CD4-positive, alpha-beta memory T cell (primary cell): ENCODE data around the gene ZBTB24. TPM values are rescaled to one million over a fixed set of nuclear protein-coding genes. Genes with fewer than 3 reads are reported as not detected.
"Not testable (repeated sequence)": the region's sequence is repeated elsewhere in the genome, so short reads cannot be mapped to it uniquely, and the experiment has no call there.

Experiments used
- CTCF ChIA-PET: fragments of 350-600 bp; sonication (Branson Sonifier 250); formaldehyde crosslinking; loops from one replicate; lab custom pipeline; 2021; ENCODE audit warnings: inconsistent platforms; ENCODE audit not compliant: partially characterized antibody; lab: Charles Lee
- POLR2A ChIA-PET: fragments of 350-600 bp; sonication (Branson Sonifier 250); formaldehyde crosslinking; loops from one replicate; lab custom pipeline; 2021; ENCODE audit not compliant: partially characterized antibody; lab: Charles Lee
- DNase-seq, 5 donors: peaks; one replicate each; pipeline versions ENCODE4 v3.0.0 to v3.0.0-alpha.2; 2020 to 2022; ENCODE audit warnings: mixed read lengths in 1 of 5
- H3K27ac ChIP-seq: one replicate; pipeline ENCODE4 v1.7.0; 2013; ENCODE audit warnings: low read depth, low read length
- H3K27me3 ChIP-seq: 2 replicates; pipeline ENCODE4 v1.7.0; 2013; ENCODE audit warnings: mild to moderate bottlenecking, low read length, moderate library complexity; ENCODE audit not compliant: insufficient read depth
- H3K36me3 ChIP-seq: 2 replicates; pipeline ENCODE4 v1.7.0; 2013; ENCODE audit warnings: mild to moderate bottlenecking, low read length, moderate library complexity; ENCODE audit not compliant: insufficient read depth
- H3K4me1 ChIP-seq: 2 replicates; pipeline ENCODE4 v1.7.0; 2013; ENCODE audit warnings: mild to moderate bottlenecking, low read length, moderate library complexity; ENCODE audit not compliant: insufficient read depth
- H3K4me3 ChIP-seq, 2 donors: one replicate each; pipeline ENCODE4 v1.7.0; 2013; ENCODE audit warnings: low read length in 2 of 2, mild to moderate bottlenecking in 1 of 2
- H3K9me3 ChIP-seq, 2 donors: one replicate each; pipeline ENCODE4 v1.7.0; 2013; ENCODE audit warnings: low read length in 2 of 2, control low read depth in 1 of 2; ENCODE audit not compliant: control insufficient read depth in 1 of 2
- H3K27ac Mint-ChIP-seq, 7 donors: one replicate each; pipeline ENCODE4 v1.8.0; 2020 to 2021; ENCODE audit warnings: mixed read lengths in 7 of 7, mild to moderate bottlenecking in 6 of 7, inconsistent platforms in 3 of 7, moderate library complexity in 3 of 7
- H3K27me3 Mint-ChIP-seq, 2 donors: one replicate each; pipeline ENCODE4 v1.8.0; 2020 to 2021; ENCODE audit warnings: mixed read lengths in 2 of 2
- H3K36me3 Mint-ChIP-seq, 2 donors: one replicate each; pipeline ENCODE4 v1.8.0; 2020 to 2021; ENCODE audit warnings: mixed read lengths in 2 of 2, inconsistent platforms in 1 of 2, mild to moderate bottlenecking in 1 of 2
- H3K4me1 Mint-ChIP-seq, 4 donors: one replicate each; pipeline ENCODE4 v1.8.0; 2020 to 2021; ENCODE audit warnings: mixed read lengths in 4 of 4, mild to moderate bottlenecking in 1 of 4
- H3K4me3 Mint-ChIP-seq, 8 donors: one replicate each; pipeline ENCODE4 v1.8.0; 2020 to 2021; ENCODE audit warnings: mixed read lengths in 8 of 8, mild to moderate bottlenecking in 7 of 8, moderate library complexity in 6 of 8, inconsistent platforms in 3 of 8
- H3K9me3 Mint-ChIP-seq, 8 donors: one replicate each; pipeline ENCODE4 v1.8.0; 2020 to 2021; ENCODE audit warnings: mixed read lengths in 8 of 8, mild to moderate bottlenecking in 5 of 8, inconsistent platforms in 3 of 8, moderate library complexity in 1 of 8
- intact Hi-C: fragments of 100-400 bp; cut with micrococcal nuclease; formaldehyde crosslinking; loops from one replicate; pipeline ENCODE4 v1.15.1; 2023
- polyA plus RNA-seq, 2 donors: library from polyadenylated mRNA; unstranded; fragments of 300-500 nt; fragmentation: Illumina TruSeq; gene quantifications; one replicate each; pipeline ENCODE4 v1.2.3, GENCODE V29; 2021
- total RNA-seq, 2 experiments: library from RNA; stranded (reverse); gene quantifications; one replicate each; pipeline ENCODE4 v1.2.3, GENCODE V29; 2021

ZBTB24 gene
- total and polyA plus RNA-seq, 4 experiments from 2014 or later, result 8.5 to 28.4 (median 19.3) TPM

- no peaks in the 10 kb centered on the region for H3K9me3 ChIP-seq
- no peaks in the 10 kb centered on the region for H3K36me3 ChIP-seq
- peaks cover 0 to 4% of the 10 kb centered on the region in 2 donors for H3K27me3 Mint-ChIP-seq
- no peak overlapping the region for H3K4me3 ChIP-seq
- peaks cover 14% of the 10 kb centered on the region for H3K4me1 ChIP-seq
- no peak overlapping the region for H3K27ac Mint-ChIP-seq
- peaks cover 8 to 15% (median 12%) of the 10 kb centered on the region in 4 donors for H3K4me1 Mint-ChIP-seq
- POLR2A ChIA-PET, result no interaction called here
- CTCF ChIA-PET, result no interaction called here
- no peak overlapping the region for H3K4me3 Mint-ChIP-seq
- H3K27me3 ChIP-seq, result no peaks in the 10 kb centered on the region
- no peak overlapping the region for H3K27ac ChIP-seq
- DNase-seq, result no peak
- intact Hi-C loops, result loop anchor here (10.0 kb wide), 1 partner anchor 174 kb away; the partner anchor contains the start of genes AK9 and FIG4
- H3K36me3 Mint-ChIP-seq, result peaks cover 1 to 11% of the 10 kb centered on the region in 2 donors
- H3K9me3 Mint-ChIP-seq, result peaks cover 0 to 10% (median 7%) of the 10 kb centered on the region in 8 donors
These were observed 38.1 kb upstream of the ZBTB24 start for GRCh38 chr6:109521080-109521479.

DNA sequence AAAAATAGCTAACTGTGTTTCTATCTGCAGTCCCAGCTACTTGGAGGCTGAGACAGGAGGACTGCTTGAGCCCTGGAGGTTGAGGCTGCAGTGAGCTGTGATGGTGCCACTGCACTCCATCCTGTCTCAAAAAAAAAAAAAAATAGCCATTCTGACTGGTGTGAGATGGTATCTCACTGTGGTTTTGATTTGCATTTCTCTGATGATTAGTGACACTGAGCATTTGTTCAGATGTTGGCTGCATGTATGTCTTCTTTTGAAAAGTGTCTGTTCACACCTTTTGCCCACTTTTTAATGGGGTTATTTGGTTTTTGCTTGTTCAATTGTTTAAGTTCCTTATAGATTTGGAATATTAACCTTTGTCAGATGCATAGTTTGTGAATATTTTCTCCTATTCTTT lies 36.6 kb upstream of the ZBTB24 start:
- H3K27ac Mint-ChIP-seq, H3K27ac ChIP-seq, DNase-seq, H3K4me3 ChIP-seq, H3K4me3 Mint-ChIP-seq, H3K9me3 Mint-ChIP-seq, H3K27me3 Mint-ChIP-seq, H3K27me3 ChIP-seq, CTCF ChIA-PET, H3K36me3 ChIP-seq, H3K9me3 ChIP-seq, POLR2A ChIA-PET: not testable (repeated sequence)
- peaks cover 15 to 29% (median 22%) of the 10 kb centered on the region in 4 donors for H3K4me1 Mint-ChIP-seq
- peaks cover 1 to 11% of the 10 kb centered on the region in 2 donors for H3K36me3 Mint-ChIP-seq
- intact Hi-C loops, result loop anchor here (5.0 to 10.0 kb wide), 2 partner anchors 37 to 175 kb away; partner anchors contain the start of genes AK9, FIG4 and ZBTB24
- peaks cover 25% of the 10 kb centered on the region for H3K4me1 ChIP-seq

DNA sequence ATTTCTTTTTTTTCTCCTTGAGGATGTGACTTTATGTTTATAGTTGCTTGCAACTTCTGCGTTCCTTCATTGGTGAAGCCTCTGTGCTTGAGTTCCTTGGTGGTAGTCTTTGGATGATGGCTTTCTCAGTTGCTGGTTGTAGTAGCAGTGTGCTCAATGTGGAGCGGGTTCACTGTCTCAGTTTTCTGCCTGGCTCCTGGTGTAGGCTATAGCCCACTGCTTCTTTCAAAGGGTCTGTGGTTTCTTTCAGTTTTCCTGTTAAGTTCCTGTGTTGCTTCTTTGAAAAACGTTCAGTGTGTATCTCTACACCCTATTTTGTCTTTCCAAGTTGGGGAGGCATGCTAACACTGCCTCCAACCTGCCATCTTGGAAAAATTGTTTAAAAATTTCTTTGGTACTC lies 33.9 kb upstream of the ZBTB24 start:
- no peak for DNase-seq
- H3K4me3 ChIP-seq, result no peak overlapping the region
- no peaks in the 10 kb centered on the region for H3K27me3 ChIP-seq
- Mint-ChIP-seq H3K4me3 (peak overlapping the region in 7 of 8 donors; percentile 26 to 88 (median 70)), H3K4me1 (peaks cover 15 to 30% (median 23%) of the 10 kb centered on the region in 4 donors), H3K27ac (peak overlapping the region in 5 of 7 donors; percentile 17 to 76 (median 60)), H3K27me3 (peaks cover 1 to 2% of the 10 kb centered on the region in 2 donors), H3K36me3 (no peaks in the 10 kb centered on the region), H3K9me3 (peaks cover 0 to 4% (median 0%) of the 10 kb centered on the region in 8 donors)
- peaks cover 25% of the 10 kb centered on the region for H3K4me1 ChIP-seq
- no peak overlapping the region for H3K27ac ChIP-seq
- no peaks in the 10 kb centered on the region for H3K9me3 ChIP-seq
- H3K36me3 ChIP-seq, result no peaks in the 10 kb centered on the region
- CTCF ChIA-PET, result no interaction called here
- intact Hi-C loops, result loop anchor here (2.0 to 5.0 kb wide), 2 partner anchors 35 to 330 kb away; partner anchors contain the start of gene ZBTB24
- POLR2A ChIA-PET, result no interaction called here

- H3K4me1 Mint-ChIP-seq, result peaks cover 15 to 30% (median 23%) of the 10 kb centered on the region in 4 donors
- peaks cover 25% of the 10 kb centered on the region for H3K4me1 ChIP-seq
- no peaks in the 10 kb centered on the region for H3K36me3 Mint-ChIP-seq
- intact Hi-C loops, result loop anchor here (2.0 to 5.0 kb wide), 2 partner anchors 34 to 329 kb away; partner anchors contain the start of gene ZBTB24
- H3K9me3 Mint-ChIP-seq, result peaks cover 0 to 4% (median 0%) of the 10 kb centered on the region in 8 donors
- no peaks in the 10 kb centered on the region for H3K36me3 ChIP-seq
- H3K27ac ChIP-seq, result no peak overlapping the region
- ChIA-PET POLR2A (interaction anchor here (1.0 to 1.4 kb wide), 5 partner anchors 24 to 175 kb away, joined by 3 to 8 read pairs (median 5); partner anchors contain the start of genes AK9, CD164, FIG4 and MICAL1), CTCF (interaction anchor here (0.6 to 1.2 kb wide), 6 partner anchors 10 to 188 kb away, joined by 3 to 5 read pairs (median 3); partner anchors contain the start of gene CD164)
- DNase-seq, result peak in 3 of 5 donors; percentile 10 to 14 (median 12)
- no peaks in the 10 kb centered on the region for H3K9me3 ChIP-seq
- peak overlapping the region; percentile 14 to 43 for H3K4me3 ChIP-seq
- H3K4me3 Mint-ChIP-seq, result peak overlapping the region; percentile 64 to 88 (median 74)
- H3K27me3 Mint-ChIP-seq, result peaks cover 0 to 2% of the 10 kb centered on the region in 2 donors
- H3K27ac Mint-ChIP-seq, result peak overlapping the region; percentile 43 to 81 (median 63)
- H3K27me3 ChIP-seq, result no peaks in the 10 kb centered on the region
These were observed 32.9 kb upstream of the ZBTB24 start for GRCh38 chr6:109515781-109516409.

- H3K36me3 ChIP-seq, result no peaks in the 10 kb centered on the region
- POLR2A ChIA-PET, result interaction anchor here (1.4 kb wide), 1 partner anchor 24 kb away, joined by 7 read pairs; no protein-coding TSS in a partner anchor
- H3K9me3 ChIP-seq, result no peaks in the 10 kb centered on the region
- peaks cover 14 to 30% (median 23%) of the 10 kb centered on the region in 4 donors for H3K4me1 Mint-ChIP-seq
- H3K27ac ChIP-seq, result no peak overlapping the region
- CTCF ChIA-PET, result interaction anchor here (0.9 to 1.2 kb wide), 4 partner anchors 9 to 132 kb away, joined by 3 to 5 read pairs (median 4); partner anchors contain the start of gene CD164
- peaks cover 0 to 2% of the 10 kb centered on the region in 2 donors for H3K27me3 Mint-ChIP-seq
- H3K9me3 Mint-ChIP-seq, result peaks cover 0 to 4% (median 0%) of the 10 kb centered on the region in 8 donors
- H3K27me3 ChIP-seq, result no peaks in the 10 kb centered on the region
- H3K4me3 Mint-ChIP-seq, result peak overlapping the region; percentile 52 to 88 (median 71)
- no peak for DNase-seq
- H3K27ac Mint-ChIP-seq, result peak overlapping the region in 4 of 7 donors; percentile 22 to 73 (median 50)
- intact Hi-C loops, result loop anchor here (5.0 kb wide), 1 partner anchor 33 kb away; the partner anchor contains the start of gene ZBTB24
- no peaks in the 10 kb centered on the region for H3K36me3 Mint-ChIP-seq
- H3K4me3 ChIP-seq, result no peak overlapping the region
- peaks cover 25% of the 10 kb centered on the region for H3K4me1 ChIP-seq
These were observed 31.9 kb upstream of the ZBTB24 start for GRCh38 chr6:109514946-109515345.

DNA sequence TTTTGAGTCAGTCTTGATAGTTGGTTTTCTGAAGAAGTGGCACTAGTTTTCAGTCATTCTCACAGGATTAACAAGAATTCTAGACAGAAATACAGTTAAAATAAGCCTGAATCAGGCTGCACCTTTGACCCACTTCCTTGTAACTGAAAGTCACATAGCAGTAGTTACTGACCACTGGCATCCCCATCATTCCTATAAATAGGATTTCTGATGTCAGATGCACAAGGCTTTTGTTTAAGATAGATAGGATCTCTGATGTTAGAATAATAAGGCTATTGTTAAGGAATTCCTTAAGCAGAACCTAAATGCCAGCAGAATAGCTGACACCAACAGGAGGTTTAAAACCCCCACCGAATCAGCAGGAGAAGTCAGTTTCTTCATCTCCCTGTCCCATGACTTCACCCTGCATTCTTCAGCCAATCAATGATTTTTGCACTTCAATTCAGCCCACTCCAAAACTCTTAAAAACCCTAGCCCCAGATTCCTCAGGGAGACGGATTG lies 30.6 kb upstream of the ZBTB24 start:
- no peak overlapping the region for H3K4me3 ChIP-seq
- no peak overlapping the region for H3K27ac ChIP-seq
- H3K27me3 Mint-ChIP-seq, result peaks cover 0 to 2% of the 10 kb centered on the region in 2 donors
- DNase-seq, result no peak
- no peak overlapping the region for H3K27ac Mint-ChIP-seq
- ChIA-PET POLR2A (no interaction called here), CTCF (no interaction called here)
- H3K36me3 ChIP-seq, result no peaks in the 10 kb centered on the region
- intact Hi-C loops, result no loop called here
- H3K9me3 Mint-ChIP-seq, result peaks cover 0 to 2% (median 0%) of the 10 kb centered on the region in 8 donors
- no peaks in the 10 kb centered on the region for H3K9me3 ChIP-seq
- H3K27me3 ChIP-seq, result no peaks in the 10 kb centered on the region
- no peaks in the 10 kb centered on the region for H3K36me3 Mint-ChIP-seq
- no peak overlapping the region for H3K4me3 Mint-ChIP-seq
- H3K4me1 ChIP-seq, result peaks cover 25% of the 10 kb centered on the region
- peaks cover 14 to 30% (median 23%) of the 10 kb centered on the region in 4 donors for H3K4me1 Mint-ChIP-seq
